Activated T-cell treated with anti-CD3 and anti-CD28 coated beads, Interleukin-2, amount 50 U/mL, for 1 hour (primary cell): ENCODE measurements around the gene KPNB1.
A peak's percentile ranks its signal among the peaks of the same experiment; 100 is the strongest.

Source experiments
- DNase-seq: peaks from one replicate; pipeline ENCODE4 v3.0.0-alpha.2; 2020

KPNB1 gene

DNA sequence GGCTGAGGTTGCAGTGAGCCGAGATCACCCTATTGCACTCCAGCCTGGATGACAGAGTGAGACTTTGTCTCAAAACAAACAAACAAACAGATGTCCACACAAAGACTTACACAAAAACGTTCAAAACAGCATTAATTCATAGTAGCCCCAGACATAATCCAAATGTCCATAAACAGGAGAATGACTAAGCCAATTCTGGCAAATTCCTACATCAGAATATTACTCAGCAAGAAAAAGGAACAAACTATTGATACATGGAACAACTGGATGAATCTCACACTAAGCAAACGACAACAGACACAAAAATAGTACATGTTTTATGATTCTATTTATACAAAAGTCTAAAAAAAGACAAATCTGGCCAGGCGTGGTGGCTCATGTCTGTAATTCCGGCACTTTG lies 10.8 kb upstream of the KPNB1 start:
- no peak for DNase-seq

DNA sequence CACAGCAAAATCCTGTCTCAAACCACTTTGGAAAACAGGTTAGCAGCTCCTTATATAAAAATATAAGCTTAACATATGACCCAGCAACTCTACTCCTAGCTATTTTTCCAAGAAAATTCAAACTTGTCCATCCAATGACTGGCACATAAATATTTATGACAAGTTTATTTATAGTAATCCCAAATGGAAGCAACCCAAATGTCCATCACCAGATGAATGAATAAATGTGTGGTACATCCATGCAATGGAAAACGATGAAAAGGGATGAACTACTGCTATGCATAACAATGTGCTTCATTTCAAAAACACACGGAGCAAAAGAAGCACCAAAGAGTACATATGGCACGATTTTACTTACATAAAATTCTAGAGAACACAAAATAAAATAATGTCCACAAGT lies 9.6 kb upstream of the KPNB1 start:
- no peak for DNase-seq

DNA sequence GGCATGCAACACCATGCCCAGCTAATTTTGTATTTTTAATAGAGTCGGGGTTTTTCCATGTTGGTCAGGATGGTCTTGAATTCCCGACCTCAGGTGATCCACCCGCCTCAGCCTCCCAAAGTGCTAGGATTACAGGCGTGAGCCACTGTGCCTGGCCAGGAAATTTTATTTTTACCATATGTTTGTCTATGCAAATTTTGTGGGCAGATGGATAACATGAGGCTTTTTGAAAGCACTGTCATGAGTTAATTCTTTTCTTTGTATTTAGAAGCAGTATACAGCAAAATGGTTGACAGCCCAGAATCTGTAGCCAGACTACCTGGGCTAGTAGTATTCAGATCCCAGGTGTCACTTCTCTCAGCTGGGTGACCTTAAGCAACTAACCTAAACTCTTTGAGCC lies 8.5 kb upstream of the KPNB1 start:
- DNase-seq = no peak

DNA sequence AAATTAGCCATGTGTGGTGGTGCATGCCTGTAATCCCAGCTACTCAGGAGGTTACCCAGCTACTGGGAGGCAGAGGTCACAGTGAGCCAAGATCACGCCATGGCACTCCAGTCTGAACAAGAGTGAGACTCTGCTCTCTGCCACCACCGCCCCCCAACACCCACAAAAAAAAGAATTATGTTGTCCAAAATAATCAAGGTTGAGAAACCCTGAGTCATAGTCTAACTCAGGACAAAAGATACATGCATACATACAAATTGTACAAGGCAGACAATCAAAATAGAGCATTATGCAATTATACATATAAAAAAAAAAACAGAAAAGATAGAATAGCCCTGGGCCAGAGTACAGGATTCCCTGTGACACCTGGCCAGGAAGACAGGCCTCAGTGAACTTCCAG lies 6.6 kb upstream of the KPNB1 start:
- no peak for DNase-seq

DNA sequence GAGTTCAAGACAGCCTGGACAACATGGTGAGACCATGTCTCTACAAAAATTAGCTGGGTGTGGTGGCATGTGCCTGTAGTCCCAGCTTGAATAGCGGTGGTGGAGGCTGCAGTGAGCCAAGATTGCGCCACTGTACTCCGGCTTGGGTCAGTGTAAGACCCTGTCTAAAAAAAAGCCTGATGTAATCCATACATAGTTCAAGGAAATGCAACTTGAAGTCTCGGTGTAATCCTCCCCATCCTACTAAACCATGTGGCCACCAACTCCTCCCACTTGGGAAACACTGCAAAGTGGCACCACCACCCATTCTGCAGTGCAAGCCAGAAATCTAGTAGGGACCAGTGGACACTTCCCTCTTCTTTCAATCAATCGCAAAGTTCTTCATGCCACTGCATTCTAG lies 5.4 kb upstream of the KPNB1 start:
- DNase-seq = no peak

DNA sequence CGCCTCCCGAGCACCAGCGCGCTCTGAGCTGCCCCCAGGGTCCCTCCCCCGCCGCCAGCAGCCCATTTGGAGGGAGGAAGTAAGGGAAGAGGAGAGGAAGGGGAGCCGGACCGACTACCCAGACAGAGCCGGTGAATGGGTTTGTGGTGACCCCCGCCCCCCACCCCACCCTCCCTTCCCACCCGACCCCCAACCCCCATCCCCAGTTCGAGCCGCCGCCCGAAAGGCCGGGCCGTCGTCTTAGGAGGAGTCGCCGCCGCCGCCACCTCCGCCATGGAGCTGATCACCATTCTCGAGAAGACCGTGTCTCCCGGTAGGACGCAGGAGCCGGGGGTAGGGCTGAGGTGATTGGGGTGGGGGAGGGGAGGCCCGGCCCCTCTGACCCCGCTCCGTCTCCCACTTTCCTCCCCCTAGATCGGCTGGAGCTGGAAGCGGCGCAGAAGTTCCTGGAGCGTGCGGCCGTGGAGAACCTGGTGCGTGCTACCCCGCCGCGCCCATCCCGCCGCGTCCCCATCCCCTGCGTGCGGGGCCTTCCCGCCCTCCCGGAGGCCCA lies 329 bp downstream of the KPNB1 start:
- no peak for DNase-seq

DNA sequence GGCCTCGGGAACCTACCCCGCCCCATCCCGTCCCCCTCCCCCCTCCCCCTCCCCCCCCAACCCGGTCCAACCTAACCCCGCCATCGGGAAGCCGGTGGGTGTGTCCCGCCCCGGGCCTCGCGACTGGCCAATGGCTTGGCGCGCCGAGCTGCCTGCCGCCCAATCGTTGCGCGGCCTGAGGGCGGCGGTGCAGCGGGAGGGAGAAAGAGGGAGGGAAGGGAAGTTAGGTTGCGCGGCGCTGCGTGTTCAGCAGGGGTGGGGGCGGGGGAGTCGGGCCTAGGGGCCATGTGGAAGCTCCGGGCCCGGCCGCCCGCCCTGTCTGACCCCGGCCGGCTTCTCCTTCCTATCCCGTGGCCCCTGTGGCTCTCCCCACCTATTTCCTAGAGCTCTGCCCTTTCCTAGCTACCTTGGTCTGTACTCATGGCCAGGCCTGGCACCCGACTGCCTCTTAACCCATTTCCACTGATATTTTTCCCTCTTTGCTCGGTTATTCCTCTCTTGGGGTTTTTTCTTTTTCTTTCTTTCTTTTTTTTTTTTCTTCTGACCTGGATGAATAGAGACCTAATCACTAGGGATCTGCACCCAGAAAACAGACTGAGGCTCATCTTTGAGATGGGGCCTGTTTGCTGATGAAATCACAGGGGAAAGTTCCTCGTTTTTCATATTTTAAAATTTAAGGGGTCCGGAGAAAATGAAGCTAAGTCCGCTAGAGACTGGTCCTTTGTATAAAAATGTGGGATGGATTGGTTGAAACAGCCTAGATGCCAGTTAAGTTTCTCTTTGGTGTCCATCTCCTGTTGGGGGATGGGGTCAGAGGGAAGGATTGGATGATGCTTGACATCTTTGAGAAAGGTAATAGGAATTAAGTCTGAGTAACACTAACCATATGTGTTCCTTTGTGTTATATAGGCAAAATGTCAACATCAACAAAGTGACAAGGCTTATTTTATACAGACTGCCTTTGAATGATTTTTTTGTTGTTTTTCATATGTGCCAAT lies 1.1 kb downstream of the KPNB1 start:
- DNase-seq = peak; percentile 89

DNA sequence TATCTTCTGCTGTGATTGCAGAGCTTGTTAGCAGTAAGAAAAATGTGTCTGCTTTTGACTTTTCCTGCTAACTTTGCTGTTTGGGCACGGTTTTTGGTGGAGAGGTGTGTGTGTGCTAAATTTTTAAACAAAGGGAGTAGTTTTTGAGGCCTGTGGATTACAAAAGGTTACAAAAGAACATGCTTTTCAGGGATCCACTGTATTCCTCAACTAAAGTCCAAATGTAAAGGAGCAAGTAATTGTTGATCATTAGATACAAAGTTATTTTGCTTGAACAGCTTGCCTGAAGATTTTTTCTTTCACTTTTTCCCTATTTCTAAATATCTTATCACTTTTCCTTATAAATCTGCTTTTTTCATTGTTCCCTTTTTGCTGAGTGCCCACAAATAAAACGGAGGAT lies 2.0 kb downstream of the KPNB1 start:
- DNase-seq = no peak

DNA sequence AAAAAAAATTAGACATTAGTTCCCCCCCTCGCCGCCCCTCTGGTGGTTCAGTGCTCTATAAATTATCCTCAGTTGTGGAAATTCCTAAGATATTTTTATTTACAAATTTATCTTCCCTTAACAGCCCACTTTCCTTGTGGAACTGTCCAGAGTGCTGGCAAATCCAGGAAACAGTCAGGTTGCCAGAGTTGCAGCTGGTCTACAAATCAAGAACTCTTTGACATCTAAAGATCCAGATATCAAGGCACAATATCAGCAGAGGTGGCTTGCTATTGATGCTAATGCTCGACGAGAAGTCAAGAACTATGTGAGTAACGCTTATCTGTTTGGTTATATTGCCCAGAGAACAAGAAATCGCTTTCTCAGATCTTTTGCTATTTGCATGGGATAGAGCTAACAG lies 2.9 kb downstream of the KPNB1 start:
- no peak for DNase-seq

DNA sequence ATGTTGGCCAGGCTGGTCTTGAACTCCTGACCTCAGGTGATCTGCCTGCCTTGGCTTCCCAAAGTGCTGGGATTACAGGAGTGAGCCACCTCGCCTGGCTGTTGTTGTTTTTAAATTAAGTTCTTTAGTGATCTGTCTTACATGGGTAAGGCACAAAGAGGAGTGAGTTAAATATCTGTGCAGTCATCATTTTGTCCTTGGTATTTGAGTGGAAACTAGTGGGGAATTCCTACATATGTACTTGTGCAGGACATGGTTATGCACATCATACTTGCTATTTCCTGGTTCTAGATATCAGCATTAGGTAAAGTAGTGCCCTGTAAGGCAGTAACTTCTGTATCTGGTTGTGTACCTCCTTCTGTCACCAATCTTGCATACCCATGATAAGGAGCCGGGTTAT lies 3.7 kb downstream of the KPNB1 start:
- DNase-seq = no peak

DNA sequence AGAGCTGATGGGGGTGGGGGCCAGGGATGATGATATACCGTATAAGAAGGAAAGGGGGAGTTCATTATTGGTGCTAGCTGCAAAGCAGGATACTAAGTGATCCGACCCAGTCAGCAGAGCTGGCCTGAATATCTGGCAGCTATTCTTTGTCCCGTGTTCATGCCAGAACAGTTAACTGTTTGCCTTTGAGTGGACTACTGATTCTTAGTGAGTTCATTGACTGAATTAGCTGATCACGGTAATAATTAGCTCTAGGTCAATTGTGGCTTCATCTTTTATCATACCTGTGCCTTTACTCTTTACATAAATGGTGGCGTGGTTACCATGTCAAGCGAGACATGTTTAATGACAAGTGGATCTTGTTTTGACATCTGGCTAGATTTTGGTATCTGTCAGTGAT lies 5.3 kb downstream of the KPNB1 start:
- no peak for DNase-seq

DNA sequence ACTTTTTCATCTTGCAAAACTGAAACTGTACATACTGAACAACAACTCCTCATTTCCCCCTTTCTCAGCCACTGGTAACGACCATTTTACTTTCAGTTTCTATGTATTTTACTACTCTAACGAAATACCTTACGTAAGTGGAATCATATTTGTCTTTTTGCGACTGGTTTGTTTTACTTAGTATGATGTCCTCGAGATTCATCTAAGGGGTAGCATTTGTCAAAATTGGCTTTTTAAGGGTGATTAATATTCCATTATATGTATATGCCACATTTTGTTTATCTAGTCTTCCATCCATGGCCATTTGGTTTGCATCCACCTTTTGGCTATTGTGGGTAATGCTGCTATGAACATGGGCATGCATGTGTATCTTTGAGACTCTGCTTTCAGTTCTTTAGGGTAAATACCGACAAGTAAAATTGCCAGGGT lies 10.4 kb downstream of the KPNB1 start:
- DNase-seq = no peak

DNA sequence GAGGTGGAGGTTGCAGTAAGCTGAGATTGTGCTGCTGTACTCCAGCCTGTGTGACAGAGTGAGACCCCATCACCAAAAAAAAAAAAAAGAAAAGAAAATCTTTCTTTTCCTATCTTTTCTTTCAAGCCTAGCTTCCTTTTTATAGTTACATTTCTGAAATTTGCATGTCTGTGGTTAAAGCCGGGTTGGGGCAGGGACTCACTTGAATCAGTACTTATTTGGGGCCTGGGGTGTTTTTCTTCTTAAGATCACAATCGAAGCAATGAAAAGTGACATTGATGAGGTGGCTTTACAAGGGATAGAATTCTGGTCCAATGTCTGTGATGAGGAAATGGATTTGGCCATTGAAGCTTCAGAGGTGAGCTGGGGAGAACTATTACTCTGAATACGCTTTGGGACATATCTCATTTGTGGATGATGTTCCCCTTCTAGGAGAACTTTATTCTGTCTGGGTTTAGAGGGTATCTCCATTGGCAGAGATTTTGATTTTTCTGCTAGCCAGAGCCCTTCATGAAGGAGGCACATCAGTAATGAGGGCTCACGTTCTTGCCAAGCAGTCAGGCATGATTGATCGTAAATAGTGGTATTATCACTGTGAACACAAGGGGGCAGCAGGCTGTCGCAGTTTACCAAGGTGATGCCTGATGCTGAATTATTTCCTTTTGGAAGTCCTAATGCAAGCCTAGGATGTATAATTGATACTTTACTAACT lies 14.3 kb downstream of the KPNB1 start:
- DNase-seq = peak; percentile 56

DNA sequence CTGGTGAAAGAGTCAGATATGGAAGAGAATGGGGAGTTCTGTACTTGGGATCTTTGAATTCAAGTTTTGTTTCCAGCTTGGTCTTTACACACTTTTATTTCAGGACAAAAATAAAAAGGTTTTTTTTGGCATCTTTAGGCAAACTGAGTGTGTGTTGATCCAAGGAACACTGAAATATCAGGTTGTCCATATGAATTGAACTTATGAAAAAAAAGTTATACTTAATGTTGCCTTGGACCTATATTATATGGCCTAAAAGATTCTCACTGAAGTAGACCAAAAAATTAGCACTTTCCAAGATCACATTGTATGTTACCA lies 14.9 kb downstream of the KPNB1 start:
- no peak for DNase-seq

DNA sequence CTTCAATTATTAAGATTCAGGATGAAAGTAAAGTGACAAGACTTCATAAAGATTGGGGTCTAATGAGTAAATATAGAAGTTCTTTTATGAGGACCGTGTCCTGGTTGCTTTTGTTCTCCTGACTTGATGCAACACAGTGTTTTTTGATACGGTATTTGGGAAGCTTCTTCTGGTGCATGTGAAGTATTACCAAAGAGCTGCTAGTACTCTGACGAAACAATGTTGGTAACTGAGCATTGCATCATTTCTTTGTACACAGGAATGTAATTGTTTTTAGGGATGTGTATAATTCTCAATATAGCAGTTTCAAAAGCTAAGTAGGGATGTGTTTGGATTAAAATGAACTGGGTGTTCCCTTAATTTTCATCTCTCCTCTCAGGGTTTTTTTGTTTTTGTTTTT lies 15.9 kb downstream of the KPNB1 start:
- DNase-seq = no peak

DNA sequence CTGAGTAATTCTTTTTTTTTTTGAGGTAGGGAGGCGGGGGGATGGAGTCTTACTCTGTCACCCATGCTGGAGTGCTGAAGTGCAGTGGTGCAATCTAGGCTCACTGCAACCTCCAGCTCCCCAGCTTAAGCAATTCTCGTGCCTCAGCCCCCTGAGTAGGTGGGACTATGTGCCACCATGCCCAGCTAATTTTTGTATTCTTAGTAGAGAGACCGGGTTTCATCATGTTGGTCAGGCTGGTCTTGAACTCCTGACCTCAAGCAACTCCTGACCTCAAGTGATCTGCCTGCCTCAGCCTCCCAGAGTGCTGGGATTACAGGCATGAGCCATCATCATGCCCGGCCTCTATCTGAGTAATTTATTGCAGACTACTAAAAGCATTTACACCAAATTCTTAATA lies 19.4 kb downstream of the KPNB1 start:
- DNase-seq = no peak

DNA sequence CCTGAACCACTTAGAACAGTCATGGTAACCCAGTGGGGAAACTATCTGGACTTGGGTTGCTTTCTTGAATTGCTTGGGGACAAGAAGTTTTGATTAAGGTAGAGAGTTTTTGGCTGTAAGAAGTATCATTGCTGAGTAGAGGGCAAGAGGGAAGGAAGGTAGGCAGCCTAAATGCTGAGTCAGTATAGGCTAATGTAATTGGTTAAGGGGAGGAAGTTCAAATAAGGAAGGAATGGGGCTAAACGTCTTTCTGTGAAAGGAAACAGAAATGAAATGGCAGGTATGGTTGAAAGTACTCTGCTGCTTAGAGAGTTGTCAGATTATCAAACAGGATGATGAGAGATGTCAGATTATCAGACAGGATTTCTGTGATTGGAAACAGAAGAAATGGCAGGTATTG lies 20.3 kb downstream of the KPNB1 start:
- DNase-seq = no peak

DNA sequence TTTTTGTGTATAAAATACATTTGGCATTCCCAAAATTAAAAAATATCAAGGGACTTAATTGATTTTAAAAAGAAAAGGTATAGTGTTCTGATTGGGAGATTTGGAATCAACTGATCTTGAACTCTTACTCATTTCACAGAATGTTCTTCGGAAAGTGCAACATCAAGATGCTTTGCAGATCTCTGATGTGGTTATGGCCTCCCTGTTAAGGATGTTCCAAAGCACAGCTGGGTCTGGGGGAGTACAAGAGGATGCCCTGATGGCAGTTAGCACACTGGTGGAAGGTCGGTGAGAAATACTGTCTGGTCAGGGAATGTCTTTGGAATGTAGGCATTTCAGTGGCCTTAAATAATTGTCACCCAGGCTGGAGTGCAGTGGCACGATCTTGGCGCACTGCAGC lies 24.8 kb downstream of the KPNB1 start:
- no peak for DNase-seq

DNA sequence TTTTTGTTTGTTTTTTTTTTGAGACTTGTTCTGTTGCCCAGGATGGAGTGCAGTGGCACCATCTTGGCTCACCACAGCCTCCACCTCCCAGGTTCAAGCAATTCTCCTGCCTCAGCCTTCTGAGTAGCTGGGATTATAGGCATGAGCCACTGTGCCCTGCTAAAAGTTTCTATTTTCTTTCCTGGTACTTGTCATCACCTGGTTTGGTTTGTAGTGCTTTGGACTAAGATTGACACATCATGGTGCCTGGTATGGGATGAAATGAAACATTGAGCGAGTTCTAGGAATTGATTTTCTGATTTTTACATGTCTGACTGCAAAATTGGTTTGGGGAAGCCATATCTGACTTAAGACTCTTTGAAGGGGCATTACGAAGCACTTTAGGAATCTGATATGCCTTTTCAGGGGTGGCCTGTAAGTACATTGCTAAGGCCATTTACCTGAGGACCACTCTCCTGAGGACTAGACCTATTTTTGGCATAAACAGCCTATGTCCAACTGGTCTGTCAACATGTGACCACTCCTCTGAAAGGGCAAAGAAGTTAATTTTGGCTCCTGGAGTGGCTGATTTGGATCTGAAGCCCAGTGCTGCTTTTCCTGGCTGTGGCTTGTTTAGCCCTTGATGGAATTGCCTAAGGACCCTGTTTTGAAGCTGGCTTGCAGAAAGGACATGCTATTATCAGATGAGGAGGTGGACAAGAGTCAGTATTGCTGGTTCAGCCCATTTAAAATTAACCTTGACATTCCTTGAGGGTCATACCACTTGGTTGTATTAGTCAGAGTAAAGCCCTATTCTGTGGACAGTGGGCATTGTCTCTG lies 25.9 kb downstream of the KPNB1 start:
- DNase-seq = no peak

DNA sequence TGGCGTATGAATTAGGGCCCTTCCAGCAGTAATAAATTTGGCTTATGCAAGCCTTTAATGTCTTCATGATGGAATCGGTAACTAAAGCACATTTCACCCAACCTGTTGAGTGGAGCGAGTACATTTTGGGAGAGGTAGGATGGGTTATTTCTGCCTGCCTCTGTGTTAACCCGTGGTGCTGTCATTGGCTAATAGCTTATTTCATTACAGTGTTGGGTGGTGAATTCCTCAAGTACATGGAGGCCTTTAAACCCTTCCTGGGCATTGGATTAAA lies 26.4 kb downstream of the KPNB1 start:
- no peak for DNase-seq

DNA sequence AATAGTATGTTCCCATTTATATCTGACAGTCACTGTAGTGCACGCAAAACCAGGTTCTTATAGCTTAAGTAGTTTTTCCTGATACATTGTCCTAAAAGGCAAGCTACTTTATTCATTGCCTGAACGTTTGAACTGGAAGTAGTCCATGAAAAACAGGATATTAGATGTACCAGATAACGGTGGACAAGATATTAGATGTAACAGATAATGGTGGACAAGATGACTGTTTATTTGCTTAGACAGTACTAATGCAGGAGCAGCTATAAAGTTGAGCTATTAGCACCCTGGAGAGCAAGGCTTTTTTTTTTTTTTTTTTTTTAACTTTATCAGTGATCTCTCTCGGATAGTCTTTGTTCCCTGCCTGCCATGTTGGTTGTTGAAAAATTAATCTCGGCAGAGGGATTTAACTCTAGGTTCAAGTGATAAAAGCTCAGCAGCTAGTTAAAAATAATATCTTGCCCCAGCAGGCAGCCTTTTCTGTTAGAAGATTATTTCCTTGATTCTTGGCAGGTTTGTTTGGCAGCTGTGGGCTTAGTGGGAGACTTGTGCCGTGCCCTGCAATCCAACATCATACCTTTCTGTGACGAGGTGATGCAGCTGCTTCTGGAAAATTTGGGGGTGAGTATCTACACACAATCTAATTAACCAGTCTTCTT lies 26.9 kb downstream of the KPNB1 start:
- no peak for DNase-seq

DNA sequence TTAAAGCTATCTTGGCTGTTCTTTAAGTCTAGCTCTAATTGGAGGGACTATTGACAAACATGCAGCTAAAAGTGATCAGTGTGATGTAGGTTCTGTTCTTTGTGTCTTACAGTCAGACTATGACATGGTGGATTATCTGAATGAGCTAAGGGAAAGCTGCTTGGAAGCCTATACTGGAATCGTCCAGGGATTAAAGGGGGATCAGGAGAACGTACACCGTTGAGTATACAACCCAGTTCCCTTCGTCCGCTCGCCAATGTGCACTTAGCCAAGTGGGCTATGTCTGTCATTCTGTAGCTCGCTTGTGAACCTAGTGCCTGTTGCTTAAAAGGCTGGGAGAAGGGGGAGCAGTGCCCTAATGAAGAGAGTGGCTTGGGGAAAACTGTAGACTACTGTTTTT lies 28.5 kb downstream of the KPNB1 start:
- DNase-seq = no peak

DNA sequence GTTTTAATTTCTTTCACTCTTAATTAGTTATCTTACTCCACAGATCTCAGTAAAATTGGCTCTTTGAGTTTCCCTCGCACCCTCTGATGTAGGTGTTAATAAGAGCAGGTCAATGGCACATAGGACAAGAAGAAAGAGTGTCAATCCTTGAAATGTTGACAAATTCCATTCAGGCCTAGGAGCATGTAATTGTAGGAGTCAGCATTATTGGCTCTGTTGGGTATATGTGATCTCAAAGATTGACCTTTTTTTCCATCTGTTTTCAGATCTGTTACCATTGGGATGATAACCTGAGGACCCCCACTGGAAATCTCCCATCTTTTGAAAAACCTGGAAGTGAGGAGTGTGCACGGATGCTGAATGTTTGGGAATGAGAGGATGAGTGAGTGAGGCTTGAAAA lies 32.4 kb downstream of the KPNB1 start:
- no peak for DNase-seq
